ENCODE results near the gene SLC22A14.

SLC22A14 gene

DNA sequence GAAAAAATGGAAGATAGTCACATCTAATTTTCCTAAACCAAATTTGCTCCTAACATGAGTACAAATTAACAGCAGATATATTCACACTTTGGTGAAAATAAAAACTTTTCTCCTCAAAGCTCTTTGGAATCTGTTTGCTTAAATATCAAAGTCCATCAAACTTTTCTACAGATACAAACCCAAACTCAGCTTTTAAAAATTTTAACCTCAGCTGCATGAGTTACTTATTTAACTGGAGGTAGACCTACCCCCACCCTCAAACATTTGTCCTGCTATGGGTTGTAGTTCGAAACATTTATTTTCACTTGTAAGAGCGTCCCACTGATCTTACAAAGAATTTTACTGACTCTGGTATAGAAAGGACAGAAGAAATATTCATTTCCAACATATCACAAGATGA lies 55.6 kb downstream of the SLC22A14 start:
- TF ChIP-seq, protein P1, sequence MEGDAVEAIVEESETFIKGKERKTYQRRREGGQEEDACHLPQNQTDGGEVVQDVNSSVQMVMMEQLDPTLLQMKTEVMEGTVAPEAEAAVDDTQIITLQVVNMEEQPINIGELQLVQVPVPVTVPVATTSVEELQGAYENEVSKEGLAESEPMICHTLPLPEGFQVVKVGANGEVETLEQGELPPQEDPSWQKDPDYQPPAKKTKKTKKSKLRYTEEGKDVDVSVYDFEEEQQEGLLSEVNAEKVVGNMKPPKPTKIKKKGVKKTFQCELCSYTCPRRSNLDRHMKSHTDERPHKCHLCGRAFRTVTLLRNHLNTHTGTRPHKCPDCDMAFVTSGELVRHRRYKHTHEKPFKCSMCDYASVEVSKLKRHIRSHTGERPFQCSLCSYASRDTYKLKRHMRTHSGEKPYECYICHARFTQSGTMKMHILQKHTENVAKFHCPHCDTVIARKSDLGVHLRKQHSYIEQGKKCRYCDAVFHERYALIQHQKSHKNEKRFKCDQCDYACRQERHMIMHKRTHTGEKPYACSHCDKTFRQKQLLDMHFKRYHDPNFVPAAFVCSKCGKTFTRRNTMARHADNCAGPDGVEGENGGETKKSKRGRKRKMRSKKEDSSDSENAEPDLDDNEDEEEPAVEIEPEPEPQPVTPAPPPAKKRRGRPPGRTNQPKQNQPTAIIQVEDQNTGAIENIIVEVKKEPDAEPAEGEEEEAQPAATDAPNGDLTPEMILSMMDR (conservative IDR thresholded peaks at IDR 0.05): no peak
- TF ChIP-seq ZFX (IDR thresholded peaks at IDR 0.05): no peak
- H3K27ac ChIP-seq: no peak overlapping the region

DNA sequence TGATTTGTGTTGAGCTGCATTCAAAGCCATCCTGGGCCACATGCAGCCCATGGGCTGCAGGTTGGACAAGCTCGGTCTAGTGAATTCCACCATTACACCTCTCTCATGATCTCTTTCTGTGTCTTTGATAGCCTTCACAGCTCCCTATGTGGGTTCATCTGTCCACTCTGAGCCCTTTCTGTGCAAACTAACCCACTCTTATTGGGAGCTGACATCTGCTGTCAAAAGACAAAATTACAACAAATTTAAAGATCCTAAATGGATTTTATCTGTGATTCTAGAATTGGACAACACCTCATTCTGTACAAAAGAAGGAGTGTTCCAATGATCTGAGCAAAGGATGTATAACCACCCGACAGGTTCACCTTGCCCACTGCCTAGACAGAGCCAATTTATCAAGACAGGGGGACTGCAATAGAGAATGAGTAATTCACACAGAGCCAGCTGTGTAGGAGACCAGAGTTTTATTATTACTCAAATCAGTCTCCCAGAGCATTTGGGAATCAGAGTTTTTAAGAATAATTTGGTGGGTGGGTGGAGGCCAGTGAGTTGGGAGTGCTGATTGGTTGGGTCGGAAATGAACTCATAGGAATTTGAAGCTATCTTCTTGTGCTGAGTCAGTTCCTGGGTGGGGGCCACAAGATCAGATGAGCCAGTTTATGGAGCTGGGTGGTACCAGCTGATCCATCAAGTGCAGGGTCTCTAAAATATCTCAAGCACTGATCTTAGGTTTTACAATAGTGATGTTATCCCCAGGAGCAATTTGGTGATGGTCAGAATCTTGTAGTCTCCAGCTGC lies 61.9 kb downstream of the SLC22A14 start:
- no peak for TF ChIP-seq ZFX (IDR thresholded peaks at IDR 0.05)
- TF ChIP-seq, protein P1 (conservative IDR thresholded peaks at IDR 0.05): peak; percentile 15
- H3K27ac ChIP-seq: no peak overlapping the region

DNA sequence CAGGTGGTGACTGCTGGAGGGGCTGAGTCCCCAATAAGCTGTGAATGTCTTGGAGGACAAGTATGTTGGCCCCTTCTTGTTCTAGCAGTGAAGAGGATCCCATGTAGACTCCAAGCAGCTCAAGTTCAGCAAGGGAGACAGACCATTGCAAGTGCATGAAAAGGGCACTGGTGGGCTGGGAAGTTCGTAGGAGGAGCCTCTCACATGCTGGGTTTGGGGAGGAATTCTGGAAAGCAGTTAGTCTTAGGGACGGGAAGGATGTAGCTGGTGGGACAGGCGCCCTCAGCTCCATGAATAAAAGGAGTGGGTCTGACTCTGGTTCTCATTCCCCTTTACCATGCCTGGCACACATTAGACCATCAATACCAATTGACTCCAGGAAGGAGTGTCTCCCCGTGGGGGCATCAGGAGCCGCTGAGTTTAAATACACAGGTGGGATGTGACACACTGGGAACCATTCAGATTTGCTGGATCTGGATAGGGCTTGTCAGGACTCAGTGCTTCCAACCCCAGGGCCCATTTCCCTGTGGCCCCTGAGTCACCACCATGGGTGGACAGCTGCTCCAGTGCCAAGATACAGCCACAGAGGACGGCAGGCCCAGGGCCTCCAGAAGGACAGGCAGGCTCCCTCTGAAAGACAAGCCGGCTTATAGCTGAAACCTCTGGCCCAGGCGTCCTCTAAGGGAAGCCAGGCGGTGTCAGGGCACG lies 63.9 kb downstream of the SLC22A14 start:
- TF ChIP-seq, protein P1 (conservative IDR thresholded peaks at IDR 0.05): no peak
- TF ChIP-seq ZFX (IDR thresholded peaks at IDR 0.05): no peak
- peak overlapping the region; percentile 87 for H3K27ac ChIP-seq

DNA sequence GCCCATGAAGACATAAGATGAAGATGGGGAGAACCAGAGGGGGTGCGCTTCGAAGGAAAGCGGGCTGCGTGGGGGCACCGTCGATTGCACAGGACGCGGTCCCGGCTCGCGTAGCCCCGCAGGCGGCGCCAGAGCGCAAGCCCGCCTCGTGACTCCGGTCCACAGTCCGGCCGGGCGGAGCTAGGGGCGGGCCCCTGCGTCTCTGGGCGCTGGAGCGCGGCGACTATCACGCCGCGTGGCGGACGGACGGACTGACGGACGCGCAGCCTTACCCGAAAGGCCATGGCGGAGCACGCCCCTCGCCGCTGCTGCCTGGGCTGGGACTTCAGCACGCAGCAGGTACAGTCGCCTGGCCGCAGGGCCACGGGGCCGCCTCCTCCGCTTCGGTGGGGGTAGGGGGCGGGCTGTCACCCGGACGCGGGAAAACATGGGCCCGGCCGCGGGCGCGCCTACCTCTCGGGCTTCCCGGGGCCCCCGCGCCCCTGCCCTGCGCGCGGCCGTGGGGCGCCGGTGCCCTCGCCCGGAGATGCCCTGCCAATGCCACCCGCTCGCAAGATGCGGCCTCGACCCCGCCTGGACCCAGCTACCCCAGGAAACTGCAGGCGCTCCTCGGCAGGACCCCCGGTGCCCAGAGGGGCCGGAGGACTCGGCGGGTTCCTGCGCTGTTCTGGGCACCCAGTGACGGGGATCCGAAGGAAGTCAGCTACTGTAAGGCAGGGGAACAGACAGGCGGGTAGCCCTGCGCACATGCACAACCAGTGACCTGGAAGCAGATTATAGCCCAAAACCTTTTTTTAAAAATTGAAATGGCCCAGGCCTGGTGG lies 64.7 kb downstream of the SLC22A14 start, which contains the start of gene XYLB:
XYLB (plus strand) TSS at position 199 of the 824 bp plus-strand sequence; CDS start at position 283, 84 bp downstream.
- TF ChIP-seq ZFX (IDR thresholded peaks at IDR 0.05): peak; percentile 73
- TF ChIP-seq, protein P1 (conservative IDR thresholded peaks at IDR 0.05): peak; percentile 91
- H3K27ac ChIP-seq: peak within 1 kb of the TSS; percentile 87

DNA sequence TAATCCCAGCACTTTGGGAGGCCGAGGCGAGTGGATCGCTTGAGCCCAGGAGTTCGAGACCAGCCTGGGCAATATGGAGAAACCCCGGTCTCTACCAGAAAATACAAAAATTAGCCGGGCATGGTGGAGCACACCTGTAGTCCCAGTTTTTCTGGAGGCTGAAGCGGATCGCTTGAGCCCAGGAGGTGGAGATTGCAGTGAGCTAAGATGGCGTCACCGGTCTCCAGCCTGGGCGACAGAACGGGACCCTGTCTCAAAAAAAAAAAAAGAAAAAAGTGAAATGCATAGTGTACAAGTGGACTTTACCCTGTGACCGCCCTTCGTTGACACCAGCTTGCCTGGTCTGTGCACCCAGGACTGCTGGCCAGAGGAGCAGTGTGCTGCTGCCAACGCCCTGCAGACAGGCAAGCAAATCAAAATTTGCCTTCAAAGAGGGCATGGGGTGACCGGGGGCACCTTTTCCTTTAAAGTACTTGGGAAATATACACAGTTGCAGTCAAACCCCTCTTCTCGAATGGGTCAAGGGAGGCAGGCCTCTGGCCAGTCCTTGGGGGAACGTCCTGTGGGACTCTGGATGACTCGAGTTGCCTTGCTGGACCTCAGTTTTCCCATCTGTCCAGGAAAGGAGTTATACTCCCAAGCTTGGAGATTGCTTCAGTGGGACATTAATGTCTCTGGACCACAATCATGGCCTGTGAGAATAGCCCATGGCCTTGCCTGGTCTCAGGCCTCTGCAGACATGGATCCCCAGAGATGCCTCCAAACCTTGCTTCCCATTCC lies 65.5 kb downstream of the SLC22A14 start:
- no peak for TF ChIP-seq ZFX (IDR thresholded peaks at IDR 0.05)
- TF ChIP-seq, protein P1 (conservative IDR thresholded peaks at IDR 0.05): no peak
- peak overlapping the region; percentile 87 for H3K27ac ChIP-seq

DNA sequence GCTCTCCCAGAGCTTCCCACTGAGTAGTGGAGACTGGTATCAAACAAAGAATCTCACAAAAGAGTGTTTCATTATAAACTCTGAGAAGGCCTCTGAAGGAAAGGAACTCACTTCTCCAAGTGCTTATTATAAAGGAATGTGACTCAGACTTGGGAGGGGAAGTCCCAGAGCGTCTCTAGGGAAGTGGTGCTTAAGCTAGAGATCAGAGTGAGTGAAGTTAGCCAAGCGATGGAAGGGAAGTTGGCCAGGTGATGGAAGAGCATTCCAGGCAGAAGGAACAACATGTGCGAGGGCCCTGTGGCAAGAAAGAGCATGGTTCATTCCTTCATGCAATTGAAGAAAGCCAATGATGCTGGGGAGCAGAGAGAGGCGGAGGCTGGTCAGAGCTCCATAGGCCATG lies 66.8 kb downstream of the SLC22A14 start:
- no peak overlapping the region for H3K27ac ChIP-seq
- no peak for TF ChIP-seq ZFX (IDR thresholded peaks at IDR 0.05)
- TF ChIP-seq, protein P1 (conservative IDR thresholded peaks at IDR 0.05): no peak

All from C4-2B (cell line).